Activated naive CD8-positive, alpha-beta T cell treated with anti-CD3 and anti-CD28 coated beads for 36 hours (primary cell): Measurements from ENCODE around the gene MRPS23. TPM values are rescaled to one million over a fixed set of nuclear protein-coding genes. Genes with fewer than 3 reads are reported as not detected.

Experiments
- DNase-seq: peaks from one replicate; pipeline ENCODE4 v3.0.0; 2021
- H3K27ac Mint-ChIP-seq: one replicate; pipeline ENCODE4 v1.8.0; 2022; ENCODE audit warnings: mild to moderate bottlenecking, moderate library complexity, mixed read lengths
- H3K27me3 Mint-ChIP-seq: one replicate; pipeline ENCODE4 v1.8.0; 2022; ENCODE audit warnings: mild to moderate bottlenecking, mixed read lengths
- H3K36me3 Mint-ChIP-seq: one replicate; pipeline ENCODE4 v1.8.0; 2021; ENCODE audit warnings: mild to moderate bottlenecking, mixed read lengths
- H3K4me1 Mint-ChIP-seq: one replicate; pipeline ENCODE4 v1.8.0; 2021; ENCODE audit warnings: mixed read lengths
- H3K4me3 Mint-ChIP-seq: one replicate; pipeline ENCODE4 v1.8.0; 2022; ENCODE audit warnings: mild to moderate bottlenecking, moderate library complexity, mixed read lengths
- H3K9me3 Mint-ChIP-seq: one replicate; pipeline ENCODE4 v1.8.0; 2022; ENCODE audit warnings: mixed read lengths
- total RNA-seq, 2 experiments: library from RNA; stranded (reverse); gene quantifications; one replicate each; pipeline ENCODE4 v1.2.3, GENCODE V29; 2021

Gene MRPS23
- total RNA-seq, 2 experiments from 2014 or later = 85.0 to 91.4 TPM

DNA sequence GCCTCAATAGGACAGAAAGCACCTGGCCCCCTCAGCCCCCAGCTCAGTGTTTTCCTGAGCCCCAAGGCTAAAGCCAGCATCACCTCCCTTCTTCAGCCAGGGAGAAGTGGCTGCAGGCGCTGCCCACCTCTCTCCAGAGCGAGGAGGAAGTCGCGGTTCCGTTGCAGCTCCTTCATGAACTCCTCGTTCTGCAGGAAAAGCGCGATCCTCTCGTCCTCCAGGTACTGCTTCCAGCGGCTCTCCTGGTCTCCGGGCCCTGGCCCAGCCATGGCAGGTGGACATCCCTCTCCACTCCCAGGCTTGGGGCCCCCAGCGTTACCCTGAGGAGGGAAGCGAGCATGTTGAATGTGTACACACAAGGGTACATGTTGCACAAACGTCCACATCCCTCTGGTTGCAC, 22.7 kb upstream of the MRPS23 start:
- Mint-ChIP-seq H3K4me1 (peaks cover 22% of the 10 kb centered on the region), H3K9me3 (no peaks in the 10 kb centered on the region), H3K4me3 (no peak overlapping the region), H3K36me3 (no peaks in the 10 kb centered on the region), H3K27me3 (peaks cover 29% of the 10 kb centered on the region), H3K27ac (no peak overlapping the region)
- DNase-seq = no peak

DNA sequence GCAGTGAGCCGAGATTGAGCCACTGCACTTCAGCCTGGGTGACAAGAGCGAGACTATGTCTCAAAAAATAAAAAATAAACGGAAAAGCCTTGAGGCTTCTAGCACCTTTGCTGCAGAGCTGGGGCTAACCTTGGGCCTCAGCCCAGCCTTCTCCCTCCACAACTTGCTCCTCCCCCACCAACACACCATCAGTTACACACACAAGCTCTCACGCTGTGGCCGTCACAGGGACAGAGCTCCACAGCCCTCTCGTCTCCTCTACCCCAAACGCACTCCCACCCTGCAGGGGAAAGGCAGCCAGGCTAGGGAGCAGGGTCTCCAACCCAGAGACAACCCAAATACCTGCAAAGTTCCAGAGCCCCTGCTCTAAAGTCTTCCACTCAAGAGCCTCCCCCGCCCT, 22.0 kb upstream of the MRPS23 start:
- Mint-ChIP-seq H3K4me1 (peaks cover 24% of the 10 kb centered on the region), H3K9me3 (no peaks in the 10 kb centered on the region), H3K4me3 (no peak overlapping the region), H3K36me3 (no peaks in the 10 kb centered on the region), H3K27ac (no peak overlapping the region), H3K27me3 (peaks cover 29% of the 10 kb centered on the region)
- no peak for DNase-seq

DNA sequence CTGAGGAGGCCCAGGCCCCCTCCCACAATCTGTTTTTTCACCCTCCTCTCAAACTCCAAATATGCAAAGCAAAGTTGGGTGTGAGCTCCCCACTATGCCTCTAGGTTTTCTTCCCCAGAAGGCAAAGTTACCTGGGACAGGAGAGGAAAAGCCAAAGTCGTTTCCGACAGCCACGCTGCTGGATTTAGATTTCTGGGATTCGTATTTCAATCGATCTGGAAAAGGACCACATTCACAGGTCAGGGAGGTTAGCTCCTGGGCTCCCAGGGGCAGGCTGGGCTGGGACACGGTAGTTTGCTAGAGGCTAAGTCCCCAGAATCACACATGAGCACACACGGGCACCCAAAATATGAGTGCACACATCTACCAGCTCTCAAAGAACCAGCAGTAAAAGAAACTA, 21.3 kb upstream of the MRPS23 start:
- Mint-ChIP-seq H3K4me1 (peaks cover 24% of the 10 kb centered on the region), H3K36me3 (no peaks in the 10 kb centered on the region), H3K4me3 (no peak overlapping the region), H3K9me3 (no peaks in the 10 kb centered on the region), H3K27ac (no peak overlapping the region), H3K27me3 (peaks cover 27% of the 10 kb centered on the region)
- no peak for DNase-seq

DNA sequence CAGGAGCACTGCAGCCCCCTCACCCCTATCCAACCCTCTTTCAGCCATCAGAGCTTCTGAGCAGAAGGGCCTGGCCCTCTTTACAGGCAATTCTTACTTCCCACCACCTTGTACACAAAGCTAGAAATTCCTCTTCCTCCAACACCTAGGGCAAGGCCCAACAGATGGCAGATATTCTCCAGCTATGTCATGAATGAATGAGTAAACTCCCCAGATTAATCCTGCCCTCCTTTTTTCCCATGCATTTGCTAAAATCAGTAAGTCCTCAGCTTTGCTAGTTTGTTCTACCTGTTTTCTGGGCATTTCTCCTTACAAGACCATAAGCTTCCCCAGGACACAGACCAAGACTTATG, 20.4 kb upstream of the MRPS23 start:
- H3K36me3 Mint-ChIP-seq = no peaks in the 10 kb centered on the region
- H3K27ac Mint-ChIP-seq = no peak overlapping the region
- DNase-seq = no peak
- H3K4me1 Mint-ChIP-seq = peaks cover 23% of the 10 kb centered on the region
- H3K4me3 Mint-ChIP-seq = no peak overlapping the region
- no peaks in the 10 kb centered on the region for H3K9me3 Mint-ChIP-seq
- H3K27me3 Mint-ChIP-seq = peaks cover 26% of the 10 kb centered on the region

DNA sequence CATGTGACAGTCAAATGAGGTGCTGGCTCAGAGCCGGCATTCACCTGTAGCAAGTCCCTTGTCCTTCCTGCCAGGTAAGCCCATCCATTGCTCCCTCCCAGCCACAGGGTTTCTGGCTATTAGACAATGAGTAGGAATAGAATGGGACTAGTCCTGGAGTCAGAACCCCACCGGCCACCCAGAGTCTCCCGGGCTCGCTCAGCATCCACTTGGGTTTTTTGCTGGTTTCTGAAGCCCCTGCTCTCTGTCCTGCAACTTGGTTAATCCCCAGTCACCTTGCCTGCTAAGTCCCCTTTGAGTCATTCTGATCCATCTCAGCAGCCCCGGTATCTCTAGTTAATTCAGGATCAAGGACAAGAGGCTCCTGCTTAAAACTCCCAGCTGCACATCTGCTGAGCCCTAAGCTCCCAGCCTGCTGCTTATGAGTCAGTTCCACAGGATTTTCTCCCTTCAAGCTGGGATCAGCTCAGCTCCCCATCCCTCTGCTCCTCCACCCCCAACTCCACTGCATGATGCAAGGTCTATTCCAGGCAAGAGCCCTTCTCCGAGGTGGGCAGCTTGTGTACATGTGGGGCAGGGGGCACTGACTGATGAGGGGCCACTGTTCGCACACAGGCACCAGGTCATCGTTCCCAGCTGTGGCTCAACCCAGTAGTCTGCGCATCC, 19.9 kb upstream of the MRPS23 start:
- H3K4me1 Mint-ChIP-seq = peaks cover 21% of the 10 kb centered on the region
- no peaks in the 10 kb centered on the region for H3K9me3 Mint-ChIP-seq
- no peak overlapping the region for H3K4me3 Mint-ChIP-seq
- no peak for DNase-seq
- no peaks in the 10 kb centered on the region for H3K36me3 Mint-ChIP-seq
- peaks cover 26% of the 10 kb centered on the region for H3K27me3 Mint-ChIP-seq
- H3K27ac Mint-ChIP-seq = no peak overlapping the region

DNA sequence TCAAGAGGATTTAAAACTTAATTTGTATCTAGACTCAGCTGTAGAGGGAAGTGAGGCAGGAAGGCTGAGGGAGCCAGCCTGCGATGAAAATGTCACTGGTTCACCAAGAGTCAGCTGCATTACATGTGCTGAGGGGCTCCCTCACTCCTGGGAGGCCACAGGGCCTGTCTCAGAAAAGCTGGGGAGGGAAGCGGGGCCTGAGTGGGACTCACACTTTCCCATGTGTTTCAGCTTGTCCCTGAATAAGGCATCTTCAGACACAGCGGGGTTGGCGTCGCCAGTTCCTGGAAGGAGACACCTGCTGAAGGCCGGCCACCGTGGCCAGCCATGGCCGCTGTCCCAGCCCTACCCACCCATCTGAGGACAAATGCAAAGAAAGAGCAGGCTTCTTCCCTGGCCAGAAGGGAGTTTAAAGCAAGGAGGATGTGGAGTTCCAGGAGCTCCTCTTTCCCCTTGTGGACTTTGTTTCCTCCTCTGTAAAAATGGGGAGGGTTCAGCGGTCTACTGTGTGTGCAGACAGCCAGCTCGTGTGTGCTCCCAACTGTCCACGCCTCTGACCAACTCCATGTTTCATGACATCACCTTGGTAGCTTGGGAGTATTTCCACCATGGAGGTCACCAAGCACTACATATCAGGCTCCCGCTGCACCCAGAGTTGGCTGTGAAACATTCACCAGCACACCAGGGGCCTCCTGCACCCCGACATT, 19.2 kb upstream of the MRPS23 start:
- H3K9me3 Mint-ChIP-seq = no peaks in the 10 kb centered on the region
- no peak for DNase-seq
- H3K27ac Mint-ChIP-seq = no peak overlapping the region
- H3K27me3 Mint-ChIP-seq = peaks cover 23% of the 10 kb centered on the region
- no peak overlapping the region for H3K4me3 Mint-ChIP-seq
- H3K4me1 Mint-ChIP-seq = peaks cover 19% of the 10 kb centered on the region
- no peaks in the 10 kb centered on the region for H3K36me3 Mint-ChIP-seq

DNA sequence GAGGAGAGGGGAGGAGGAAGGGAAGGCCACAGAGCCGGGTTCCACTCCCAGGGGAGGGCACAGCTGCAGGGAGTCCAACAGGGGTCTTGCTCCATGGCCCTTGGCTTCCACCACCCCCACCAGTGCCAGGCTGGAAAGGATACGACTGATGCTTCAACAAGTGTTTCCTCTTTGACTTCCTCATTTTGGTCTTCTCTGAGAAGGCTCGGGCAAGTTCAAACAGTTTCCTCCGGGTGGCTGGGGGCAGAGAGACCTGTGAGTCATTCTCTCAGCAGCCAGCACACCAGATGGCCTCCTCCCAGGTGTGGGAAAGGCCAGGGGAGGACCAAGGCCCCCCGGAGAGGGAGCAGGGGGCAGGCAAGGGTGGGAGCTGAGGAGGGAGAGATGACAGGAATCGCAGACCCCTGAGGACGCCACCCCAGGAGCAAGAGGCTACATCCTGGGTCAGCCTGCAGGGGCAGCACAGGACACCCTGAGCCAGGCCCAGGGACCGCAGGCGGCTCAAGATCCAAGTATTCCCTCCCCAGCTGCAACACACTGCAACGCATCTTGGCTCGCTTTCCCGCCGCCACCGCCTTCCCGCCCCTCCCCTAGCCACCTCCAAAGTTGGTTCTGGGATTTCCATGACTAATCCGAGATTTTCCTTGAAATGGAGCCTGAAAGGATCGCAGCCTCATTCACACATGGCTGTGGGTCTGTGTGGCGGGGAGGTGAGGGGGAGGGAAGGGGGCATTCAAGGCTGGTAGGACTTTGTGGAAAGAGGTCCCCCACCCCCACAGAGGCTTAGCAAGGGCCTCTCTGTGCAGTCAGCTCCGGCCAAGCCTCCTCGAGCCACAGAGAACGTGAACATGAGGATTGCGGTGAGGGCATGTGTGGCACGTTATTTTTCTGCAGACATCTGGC, 18.4 kb upstream of the MRPS23 start:
- H3K4me3 Mint-ChIP-seq = no peak overlapping the region
- peaks cover 12% of the 10 kb centered on the region for H3K4me1 Mint-ChIP-seq
- peak overlapping the region; percentile 75 for H3K27ac Mint-ChIP-seq
- H3K9me3 Mint-ChIP-seq = no peaks in the 10 kb centered on the region
- H3K36me3 Mint-ChIP-seq = no peaks in the 10 kb centered on the region
- peaks cover 17% of the 10 kb centered on the region for H3K27me3 Mint-ChIP-seq
- peak; percentile 40 for DNase-seq

DNA sequence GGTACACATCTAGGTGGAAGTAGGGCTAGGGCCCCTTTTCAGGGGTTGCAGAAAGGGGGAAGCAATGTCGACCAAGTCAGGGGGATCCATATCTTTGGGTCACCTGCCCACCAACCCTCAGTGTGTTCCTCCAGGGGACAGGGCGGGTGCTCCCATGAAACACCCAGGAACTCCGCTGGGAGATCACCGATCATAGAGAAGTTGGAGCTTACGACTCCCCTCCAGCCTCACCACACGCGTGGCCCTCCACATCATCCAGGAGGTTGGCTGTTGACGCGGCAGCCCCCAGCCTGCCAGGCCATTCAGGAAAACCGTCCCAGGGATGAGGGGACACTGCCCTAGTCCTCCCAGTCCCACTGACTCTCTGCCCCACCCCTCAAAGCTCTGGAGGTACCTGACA, 17.3 kb upstream of the MRPS23 start:
- Mint-ChIP-seq H3K27me3 (peaks cover 20% of the 10 kb centered on the region), H3K27ac (no peak overlapping the region), H3K4me3 (no peak overlapping the region), H3K9me3 (no peaks in the 10 kb centered on the region), H3K4me1 (peaks cover 12% of the 10 kb centered on the region), H3K36me3 (no peaks in the 10 kb centered on the region)
- DNase-seq = no peak

DNA sequence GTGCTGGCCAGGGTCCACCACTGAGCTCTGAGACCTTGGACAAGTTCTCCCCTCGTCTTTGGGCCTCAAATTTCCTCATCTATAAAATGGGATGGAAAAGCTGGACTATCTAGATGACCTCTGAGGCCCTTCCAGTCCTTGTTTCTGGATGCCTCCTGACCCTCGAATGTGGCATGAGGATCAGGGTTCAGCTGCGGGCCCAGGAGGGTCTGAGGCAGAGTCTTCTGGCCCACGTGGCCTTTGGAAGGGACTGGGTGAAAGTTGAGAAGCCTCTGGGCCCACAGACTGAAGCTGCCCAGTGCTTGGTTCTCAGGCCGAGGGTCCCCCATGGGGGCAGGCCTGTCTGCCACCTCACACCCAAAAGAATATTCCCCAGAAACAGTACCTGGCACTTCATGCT, 16.9 kb upstream of the MRPS23 start:
- no peak overlapping the region for H3K4me3 Mint-ChIP-seq
- DNase-seq = no peak
- no peak overlapping the region for H3K27ac Mint-ChIP-seq
- H3K9me3 Mint-ChIP-seq = no peaks in the 10 kb centered on the region
- H3K4me1 Mint-ChIP-seq = peaks cover 12% of the 10 kb centered on the region
- peaks cover 18% of the 10 kb centered on the region for H3K27me3 Mint-ChIP-seq
- H3K36me3 Mint-ChIP-seq = no peaks in the 10 kb centered on the region

DNA sequence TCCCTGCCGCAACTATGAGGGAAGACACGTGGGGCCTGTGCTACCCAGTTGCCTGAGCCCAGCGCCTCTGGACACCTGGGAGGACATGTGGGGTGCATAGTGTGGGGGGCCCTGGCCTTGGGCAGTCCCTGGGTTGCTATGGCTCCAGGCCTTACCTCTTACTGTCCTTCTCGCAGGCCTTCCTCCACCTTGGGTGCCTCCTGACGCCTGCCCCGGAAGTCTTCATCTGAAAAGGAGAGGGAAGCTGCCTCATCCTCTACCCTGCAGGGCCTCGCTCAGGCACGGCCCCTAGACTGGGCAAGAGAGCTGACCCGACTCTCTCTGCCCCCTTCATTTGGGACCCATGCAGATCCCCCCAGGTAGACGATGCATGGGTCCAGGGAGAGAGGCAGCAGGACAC, 16.5 kb upstream of the MRPS23 start:
- peaks cover 16% of the 10 kb centered on the region for H3K27me3 Mint-ChIP-seq
- no peak overlapping the region for H3K4me3 Mint-ChIP-seq
- no peaks in the 10 kb centered on the region for H3K36me3 Mint-ChIP-seq
- no peaks in the 10 kb centered on the region for H3K9me3 Mint-ChIP-seq
- H3K4me1 Mint-ChIP-seq = peaks cover 13% of the 10 kb centered on the region
- no peak overlapping the region for H3K27ac Mint-ChIP-seq
- DNase-seq = no peak

DNA sequence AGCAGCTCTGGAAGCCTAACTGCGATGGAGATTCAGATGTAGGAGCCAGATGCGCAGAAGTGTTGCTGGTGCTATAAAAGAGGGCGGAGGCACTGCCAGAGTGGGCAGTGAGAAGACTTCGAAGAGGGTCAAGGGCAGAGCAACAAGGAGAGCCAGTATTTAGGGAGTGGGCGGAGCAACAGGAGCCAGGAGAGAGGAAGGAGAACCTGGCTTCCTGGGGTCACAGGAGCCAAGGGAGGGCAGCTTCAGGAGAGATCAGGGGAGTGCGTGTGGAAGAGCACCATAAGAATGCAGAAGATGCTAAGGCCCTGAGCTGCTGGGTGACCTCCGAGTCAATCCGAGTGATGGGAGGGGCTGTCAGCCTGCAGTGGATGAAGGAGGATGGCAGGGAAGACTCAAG, 14.4 kb upstream of the MRPS23 start:
- Mint-ChIP-seq H3K4me3 (no peak overlapping the region), H3K4me1 (peaks cover 21% of the 10 kb centered on the region), H3K27ac (no peak overlapping the region), H3K27me3 (peaks cover 31% of the 10 kb centered on the region), H3K9me3 (no peaks in the 10 kb centered on the region), H3K36me3 (no peaks in the 10 kb centered on the region)
- no peak for DNase-seq

DNA sequence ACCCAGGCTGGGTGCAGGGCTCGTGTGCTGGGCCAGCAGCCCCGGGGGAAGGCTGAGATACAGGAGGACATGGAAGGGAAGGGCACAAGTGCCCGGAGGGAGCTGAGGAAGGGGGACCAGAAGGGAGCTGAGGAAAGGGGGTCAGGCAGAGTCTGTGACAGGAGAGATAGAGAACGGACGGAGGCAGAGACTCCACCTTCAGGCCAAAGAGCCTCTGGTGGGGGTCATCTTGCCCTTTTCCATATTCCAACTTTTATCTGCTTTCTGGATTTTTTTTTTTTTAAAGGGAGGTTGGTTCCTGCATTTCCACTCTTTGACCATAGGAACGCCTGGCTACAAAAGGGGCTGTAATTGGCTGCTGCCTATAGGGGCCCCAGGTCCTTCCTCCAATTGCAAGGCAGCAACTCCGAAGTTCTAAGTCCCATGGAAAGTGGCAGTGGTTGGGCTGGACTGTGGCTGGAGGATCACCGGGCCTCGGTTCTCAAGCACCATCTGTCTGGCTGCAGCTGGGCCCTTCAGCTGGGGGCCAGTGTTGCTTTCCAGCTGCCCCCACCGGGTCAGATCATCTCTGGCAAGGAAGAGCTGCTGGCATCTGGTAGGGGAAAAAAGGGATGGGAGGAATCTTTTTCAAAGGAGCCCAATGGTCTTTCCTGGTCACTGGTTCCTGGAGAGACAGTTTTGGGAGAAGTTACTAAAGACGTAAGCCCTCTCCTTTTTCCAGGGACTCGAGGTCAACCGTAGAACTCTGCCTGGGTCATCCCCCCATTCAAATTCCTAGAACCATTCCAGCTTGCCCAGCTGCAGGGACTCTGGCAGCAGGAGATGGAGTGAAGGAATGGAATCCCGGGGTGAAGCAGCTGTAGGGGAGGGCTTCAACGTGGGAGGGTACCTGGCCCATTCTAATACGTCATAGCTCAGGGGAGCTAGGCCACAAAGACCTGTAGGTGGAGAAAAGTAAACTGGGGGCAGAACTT, 13.1 kb upstream of the MRPS23 start:
- H3K9me3 Mint-ChIP-seq = no peaks in the 10 kb centered on the region
- peaks cover 34% of the 10 kb centered on the region for H3K27me3 Mint-ChIP-seq

DNA sequence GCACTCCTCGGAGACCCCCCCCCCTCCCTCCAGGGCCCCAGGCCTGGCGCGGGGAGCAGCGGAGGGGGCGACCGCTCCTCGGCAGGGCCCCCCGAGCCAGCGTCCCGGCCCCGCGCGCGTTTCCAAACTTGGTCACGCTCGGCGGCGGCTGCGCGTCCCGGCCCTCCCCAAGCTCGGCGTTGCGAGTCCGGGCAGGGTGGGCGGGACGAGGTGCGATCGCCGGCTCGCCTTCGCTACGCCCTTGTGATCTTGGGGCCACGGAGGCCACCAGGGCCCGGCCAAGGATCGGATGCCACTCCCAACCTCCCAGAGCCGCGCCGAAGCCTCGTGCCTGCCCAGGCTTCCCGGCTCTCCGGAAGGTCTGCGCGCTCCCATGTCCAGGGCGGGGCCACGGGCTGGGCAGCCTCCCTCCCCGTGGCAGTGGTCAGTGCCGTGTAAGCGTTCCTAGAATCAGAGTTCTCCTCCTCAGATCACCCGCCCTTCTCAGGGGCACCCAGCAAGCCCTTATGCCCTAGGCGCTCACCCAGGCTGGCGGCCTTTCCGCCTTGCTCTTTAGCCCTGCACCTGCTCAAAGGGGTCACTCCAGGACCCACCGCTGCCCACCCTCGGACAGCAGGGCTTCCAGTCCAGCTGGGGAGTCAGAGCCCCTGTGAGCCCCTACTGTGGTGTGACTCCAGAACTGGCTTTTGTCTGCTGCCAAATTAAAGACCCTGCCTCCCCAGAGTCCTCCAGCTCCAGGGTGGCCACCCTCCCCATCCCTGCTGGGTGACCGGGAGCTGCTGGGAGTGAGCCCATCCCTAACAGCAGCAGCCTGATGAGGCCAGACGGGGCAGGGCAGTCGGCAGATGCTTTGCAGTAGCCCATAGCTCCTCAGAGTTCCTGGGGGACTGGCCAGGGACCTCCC, 12.2 kb upstream of the MRPS23 start:
- Mint-ChIP-seq H3K27me3 (peaks cover 34% of the 10 kb centered on the region), H3K9me3 (no peaks in the 10 kb centered on the region), H3K4me1 (peaks cover 9% of the 10 kb centered on the region), H3K36me3 (no peaks in the 10 kb centered on the region), H3K27ac (no peak overlapping the region), H3K4me3 (no peak overlapping the region)
- no peak for DNase-seq

More for the DNA sequence above, 13.1 kb upstream of the MRPS23 start:
- Mint-ChIP-seq H3K4me3 (no peak overlapping the region), H3K27ac (no peak overlapping the region), H3K4me1 (peaks cover 16% of the 10 kb centered on the region), H3K36me3 (no peaks in the 10 kb centered on the region)
- no peak for DNase-seq
